Measurements from ENCODE around the gene PRG3.
A peak's percentile ranks its signal among the peaks of the same experiment; 100 is the strongest.

PRG3 gene

GRCh38 chr11:57359396-57359795 lies 21.6 kb downstream of the PRG3 start:
- no peak for DNase-seq (ENCODE audit: low read depth)

GRCh38 chr11:57358991-57359390 lies 22.0 kb downstream of the PRG3 start:
- DNase-seq (ENCODE audit: low read depth): no peak

- DNase-seq (ENCODE audit: low read depth): no peak
Observed at GRCh38 chr11:57358543-57358961, 22.4 kb downstream of the PRG3 start.

- no peak for DNase-seq (ENCODE audit: low read depth)
Observed at GRCh38 chr11:57357856-57358255, 23.1 kb downstream of the PRG3 start.

- DNase-seq (ENCODE audit: low read depth): no peak
Observed at GRCh38 chr11:57357310-57357709, 23.6 kb downstream of the PRG3 start.

GRCh38 chr11:57356268-57356667 lies 24.7 kb downstream of the PRG3 start:
- DNase-seq (ENCODE audit: low read depth): no peak

- DNase-seq (ENCODE audit: low read depth): no peak
Observed at GRCh38 chr11:57354699-57355098, 26.3 kb downstream of the PRG3 start.

GRCh38 chr11:57353852-57354251 lies 27.1 kb downstream of the PRG3 start:
- DNase-seq (ENCODE audit: low read depth): no peak

GRCh38 chr11:57353446-57353845 lies 27.5 kb downstream of the PRG3 start:
- DNase-seq (ENCODE audit: low read depth): no peak

- no peak for DNase-seq (ENCODE audit: low read depth)
Observed at GRCh38 chr11:57353036-57353435, 27.9 kb downstream of the PRG3 start.

- peak; percentile 42 for DNase-seq (ENCODE audit: low read depth)
Observed at GRCh38 chr11:57349491-57350274, 31.3 kb downstream of the PRG3 start.

- DNase-seq (ENCODE audit: low read depth): no peak
Observed at GRCh38 chr11:57348636-57349313, 32.2 kb downstream of the PRG3 start.

GRCh38 chr11:57348052-57348451 lies 32.9 kb downstream of the PRG3 start:
- DNase-seq (ENCODE audit: low read depth): no peak

GRCh38 chr11:57347336-57347735 lies 33.6 kb downstream of the PRG3 start:
- no peak for DNase-seq (ENCODE audit: low read depth)

GRCh38 chr11:57345555-57346211 lies 35.3 kb downstream of the PRG3 start:
- DNase-seq (ENCODE audit: low read depth): peak; percentile 60

GRCh38 chr11:57344826-57345225 lies 36.1 kb downstream of the PRG3 start:
- no peak for DNase-seq (ENCODE audit: low read depth)

GRCh38 chr11:57343825-57344224 lies 37.1 kb downstream of the PRG3 start:
- no peak for DNase-seq (ENCODE audit: low read depth)

GRCh38 chr11:57342702-57343101 lies 38.2 kb downstream of the PRG3 start:
- DNase-seq (ENCODE audit: low read depth): no peak

GRCh38 chr11:57341250-57341808 lies 39.6 kb downstream of the PRG3 start:
- DNase-seq (ENCODE audit: low read depth): no peak

GRCh38 chr11:57340039-57340615 lies 40.8 kb downstream of the PRG3 start:
- DNase-seq (ENCODE audit: low read depth): no peak

- DNase-seq (ENCODE audit: low read depth): no peak
Observed at GRCh38 chr11:57339328-57339727, 41.6 kb downstream of the PRG3 start.

GRCh38 chr11:57338142-57338541 lies 42.8 kb downstream of the PRG3 start, which contains the start of gene P2RX3:
TSS of gene P2RX3 (plus strand) at chr11:57338352. CDS start at chr11:57338551, 199 bp downstream.
- no peak for DNase-seq (ENCODE audit: low read depth)
